ENCODE results near the gene MAST4. TPM values are rescaled to one million over a fixed set of nuclear protein-coding genes. Genes with fewer than 3 reads are reported as not detected.

MAST4 gene
- total RNA-seq, 2 donors from 2014 or later = 15.9 to 53.1 TPM

GRCh38 chr5:66992547-66992946, 396.4 kb downstream of the MAST4 start:
- Mint-ChIP-seq H3K4me3 (no peak overlapping the region), H3K36me3 (no peaks in the 10 kb centered on the region), H3K4me1 (ENCODE audit: low read depth in 2 of 2) (no peaks in the 10 kb centered on the region), H3K27ac (no peak overlapping the region), H3K9me3 (no peaks in the 10 kb centered on the region), H3K27me3 (peaks cover 0 to 10% of the 10 kb centered on the region in 2 donors)
- ATAC-seq (no peak), DNase-seq (ENCODE audit: low spot score) (no peak)

DNA sequence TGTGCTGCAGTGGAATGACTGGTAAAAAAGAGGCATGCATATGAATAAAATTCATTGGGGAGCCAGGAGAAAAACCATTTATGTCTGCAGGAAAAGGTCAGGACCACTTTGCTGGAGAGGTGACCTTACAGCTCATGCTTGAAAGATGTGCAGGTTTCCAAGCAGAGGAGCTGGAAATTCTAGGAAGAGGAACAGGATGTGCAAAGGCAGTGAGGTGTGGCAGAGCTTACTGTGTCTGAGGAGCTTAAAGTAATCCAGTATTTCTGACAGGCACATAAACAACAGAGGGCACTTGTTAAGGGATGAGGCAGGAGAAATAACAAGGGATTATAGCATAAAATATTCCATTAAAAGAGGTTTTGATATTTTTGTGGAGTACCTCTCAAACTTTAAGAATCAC, 397.3 kb downstream of the MAST4 start:
- Mint-ChIP-seq H3K9me3 (no peaks in the 10 kb centered on the region), H3K4me1 (ENCODE audit: low read depth in 2 of 2) (no peaks in the 10 kb centered on the region), H3K27me3 (peaks cover 0 to 12% of the 10 kb centered on the region in 2 donors), H3K4me3 (no peak overlapping the region), H3K27ac (no peak overlapping the region), H3K36me3 (no peaks in the 10 kb centered on the region)
- DNase-seq (ENCODE audit: low spot score) = no peak
- ATAC-seq = no peak

- DNase-seq (ENCODE audit: low spot score) (no peak), ATAC-seq (no peak)
- no peak overlapping the region for H3K4me3 Mint-ChIP-seq
- H3K36me3 Mint-ChIP-seq = no peaks in the 10 kb centered on the region
- no peaks in the 10 kb centered on the region for H3K9me3 Mint-ChIP-seq
- peaks cover 0 to 12% of the 10 kb centered on the region in 2 donors for H3K27me3 Mint-ChIP-seq
- H3K4me1 Mint-ChIP-seq (ENCODE audit: low read depth in 2 of 2) = no peaks in the 10 kb centered on the region
- no peak overlapping the region for H3K27ac Mint-ChIP-seq
Measured at GRCh38 chr5:66993882-66994281, 397.7 kb downstream of the MAST4 start.

DNA sequence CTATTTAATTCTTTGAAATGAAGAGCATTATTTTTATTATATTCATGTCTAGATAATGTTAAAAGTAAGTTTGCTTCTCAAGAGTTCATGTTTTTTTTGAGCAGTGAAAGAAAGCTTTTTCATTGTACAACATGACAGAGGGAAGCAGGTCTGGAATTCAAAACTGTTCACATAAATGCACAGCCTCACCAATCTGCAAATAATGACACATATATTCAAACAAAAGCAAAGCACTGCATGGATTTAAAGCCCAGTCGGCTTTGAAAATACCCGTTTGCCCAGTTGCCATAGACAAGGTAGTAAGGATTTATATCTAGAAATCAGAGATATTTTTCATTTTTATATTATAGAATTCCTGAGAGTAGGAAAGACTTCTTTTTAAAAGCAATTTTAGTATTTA, 398.6 kb downstream of the MAST4 start:
- no peak for ATAC-seq
- no peaks in the 10 kb centered on the region for H3K4me1 Mint-ChIP-seq (ENCODE audit: low read depth in 2 of 2)

GRCh38 chr5:67000794-67001475, 404.7 kb downstream of the MAST4 start:
- Mint-ChIP-seq H3K36me3 (no peaks in the 10 kb centered on the region), H3K27me3 (peaks cover 0 to 2% of the 10 kb centered on the region in 2 donors), H3K4me3 (no peak overlapping the region), H3K4me1 (ENCODE audit: low read depth in 2 of 2) (peaks cover 13 to 15% of the 10 kb centered on the region in 2 donors), H3K9me3 (no peaks in the 10 kb centered on the region), H3K27ac (no peak overlapping the region)
- DNase-seq (ENCODE audit: low spot score) (no peak), ATAC-seq (no peak)

More for the DNA sequence above, 398.6 kb downstream of the MAST4 start:
- no peak for DNase-seq (ENCODE audit: low spot score)
- H3K4me3 Mint-ChIP-seq = no peak overlapping the region
- H3K27me3 Mint-ChIP-seq = peaks cover 0 to 12% of the 10 kb centered on the region in 2 donors
- no peak overlapping the region for H3K27ac Mint-ChIP-seq
- H3K9me3 Mint-ChIP-seq = no peaks in the 10 kb centered on the region
- no peaks in the 10 kb centered on the region for H3K36me3 Mint-ChIP-seq

DNA sequence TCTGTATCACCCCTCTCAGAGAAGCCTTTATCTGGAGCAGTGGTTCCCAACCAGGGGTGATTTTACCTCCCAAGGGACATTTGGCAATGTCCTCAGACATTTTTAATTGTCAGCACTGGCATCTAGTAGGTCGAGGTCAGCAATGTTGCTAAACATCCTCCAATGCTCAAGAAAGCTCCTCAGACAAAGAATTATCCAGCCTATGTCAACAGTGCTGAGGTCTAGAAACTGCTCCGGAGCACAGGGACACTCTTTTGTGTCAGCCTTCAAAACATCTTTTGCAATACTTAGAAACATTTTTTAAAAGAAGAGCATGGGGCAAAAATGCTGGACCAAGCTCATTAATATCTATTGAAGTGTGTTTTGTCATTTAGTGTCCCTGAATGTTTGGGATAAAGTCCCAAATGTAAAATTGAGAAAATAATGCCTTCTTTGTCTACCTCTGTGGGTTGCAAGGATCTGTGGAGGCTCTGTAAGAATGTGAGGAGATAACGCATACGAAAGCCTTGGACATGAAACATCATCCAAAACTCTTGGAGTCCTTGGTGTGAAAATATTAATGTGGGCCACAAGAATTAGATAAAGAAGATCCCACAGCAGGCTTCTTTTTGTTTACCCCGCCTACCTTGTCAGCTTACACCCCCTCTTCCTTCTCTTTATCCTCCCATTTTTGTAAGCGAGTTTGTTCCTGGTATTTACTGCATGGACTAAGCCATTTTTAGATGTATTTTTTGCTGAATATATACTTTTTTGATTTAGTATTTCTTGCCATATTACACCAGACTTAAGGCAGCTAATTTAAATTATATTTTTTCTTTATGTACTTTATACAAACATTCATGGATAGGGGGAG, 406.9 kb downstream of the MAST4 start:
- H3K36me3 Mint-ChIP-seq = no peaks in the 10 kb centered on the region
- H3K9me3 Mint-ChIP-seq = no peaks in the 10 kb centered on the region
- H3K4me1 Mint-ChIP-seq (ENCODE audit: low read depth in 2 of 2) = peaks cover 13 to 15% of the 10 kb centered on the region in 2 donors
- no peaks in the 10 kb centered on the region for H3K27me3 Mint-ChIP-seq
- DNase-seq (ENCODE audit: low spot score) = no peak
- peak overlapping the region in 1 of 2 donors; percentile 97 for H3K27ac Mint-ChIP-seq
- no peak for ATAC-seq
- H3K4me3 Mint-ChIP-seq = peak overlapping the region; percentile 87

GRCh38 chr5:67003685-67003934, 407.4 kb downstream of the MAST4 start:
- Mint-ChIP-seq H3K36me3 (no peaks in the 10 kb centered on the region), H3K4me3 (peak overlapping the region; percentile 87), H3K27me3 (no peaks in the 10 kb centered on the region), H3K27ac (peak overlapping the region in 1 of 2 donors; percentile 97), H3K9me3 (no peaks in the 10 kb centered on the region), H3K4me1 (ENCODE audit: low read depth in 2 of 2) (peaks cover 13 to 15% of the 10 kb centered on the region in 2 donors)
- ATAC-seq = no peak
- DNase-seq (ENCODE audit: low spot score) = no peak

- Mint-ChIP-seq H3K4me1 (ENCODE audit: low read depth in 2 of 2) (peaks cover 13 to 19% of the 10 kb centered on the region in 2 donors), H3K27ac (peak overlapping the region; percentile 62 to 97), H3K9me3 (no peaks in the 10 kb centered on the region), H3K27me3 (no peaks in the 10 kb centered on the region), H3K36me3 (no peaks in the 10 kb centered on the region), H3K4me3 (peak overlapping the region; percentile 87)
- ATAC-seq (peak; percentile 87 to 88), DNase-seq (ENCODE audit: low spot score) (peak; percentile 86)
Measured at GRCh38 chr5:67003935-67004729, 407.9 kb downstream of the MAST4 start.

GRCh38 chr5:67004730-67005350, 408.6 kb downstream of the MAST4 start:
- H3K9me3 Mint-ChIP-seq = no peaks in the 10 kb centered on the region
- DNase-seq (ENCODE audit: low spot score) (no peak), ATAC-seq (no peak)
- peaks cover 13 to 19% of the 10 kb centered on the region in 2 donors for H3K4me1 Mint-ChIP-seq (ENCODE audit: low read depth in 2 of 2)
- no peaks in the 10 kb centered on the region for H3K36me3 Mint-ChIP-seq
- H3K4me3 Mint-ChIP-seq = peak overlapping the region; percentile 87
- no peaks in the 10 kb centered on the region for H3K27me3 Mint-ChIP-seq
- H3K27ac Mint-ChIP-seq = peak overlapping the region; percentile 62 to 97

GRCh38 chr5:67005737-67006499, 409.7 kb downstream of the MAST4 start:
- Mint-ChIP-seq H3K27me3 (no peaks in the 10 kb centered on the region), H3K4me3 (peak overlapping the region; percentile 87), H3K4me1 (ENCODE audit: low read depth in 2 of 2) (peaks cover 13 to 19% of the 10 kb centered on the region in 2 donors), H3K9me3 (no peaks in the 10 kb centered on the region), H3K27ac (peak overlapping the region; percentile 62 to 97), H3K36me3 (no peaks in the 10 kb centered on the region)
- ATAC-seq (no peak), DNase-seq (ENCODE audit: low spot score) (no peak)

- H3K9me3 Mint-ChIP-seq = no peaks in the 10 kb centered on the region
- H3K27me3 Mint-ChIP-seq = no peaks in the 10 kb centered on the region
- no peak for DNase-seq (ENCODE audit: low spot score)
- H3K4me1 Mint-ChIP-seq (ENCODE audit: low read depth in 2 of 2) = peaks cover 18 to 19% of the 10 kb centered on the region in 2 donors
- H3K4me3 Mint-ChIP-seq = no peak overlapping the region
- no peak for ATAC-seq
- H3K27ac Mint-ChIP-seq = no peak overlapping the region
- H3K36me3 Mint-ChIP-seq = no peaks in the 10 kb centered on the region
Measured at GRCh38 chr5:67006500-67006848, 410.3 kb downstream of the MAST4 start.

- Mint-ChIP-seq H3K27me3 (no peaks in the 10 kb centered on the region), H3K4me1 (ENCODE audit: low read depth in 2 of 2) (peaks cover 19 to 20% of the 10 kb centered on the region in 2 donors), H3K36me3 (no peaks in the 10 kb centered on the region), H3K4me3 (no peak overlapping the region), H3K27ac (no peak overlapping the region), H3K9me3 (no peaks in the 10 kb centered on the region)
- DNase-seq (ENCODE audit: low spot score) = no peak
- no peak for ATAC-seq
Measured at GRCh38 chr5:67009028-67009427, 412.8 kb downstream of the MAST4 start.

Data from natural killer cell treated with Interleukin-12 subunit alpha and Interleukin-12 subunit beta and Interleukin-15 and Interleukin-18, amount 100 ng/mL, for 72 hours (primary cell).